ENCODE data around the gene DLEC1. TPM values are rescaled to one million over a fixed set of nuclear protein-coding genes. Genes with fewer than 3 reads are reported as not detected.

Gene DLEC1
- total and polyA plus RNA-seq, 2 donors from 2014 or later, result 0.52 to 3.3 TPM

GRCh38 chr3:38117163-38117716, 78.2 kb downstream of the DLEC1 start:
- peak in 1 of 5 donors; percentile 77 for DNase-seq
- Histone ChIP-seq H3K27ac (ENCODE audit: low read depth in 2 of 2, low read length in 2 of 2) (no peak overlapping the region), H3K27me3 (ENCODE audit: control insufficient read depth, insufficient read depth, low read length) (no peaks in the 10 kb centered on the region), H3K9ac (ENCODE audit: low read length in 3 of 3) (no peak overlapping the region), H3K9me3 (ENCODE audit: control insufficient read depth in 2 of 3, insufficient read depth in 1 of 3, low read length in 3 of 3) (no peaks in the 10 kb centered on the region), H3K4me1 (ENCODE audit: control insufficient read depth in 2 of 3, insufficient read depth in 2 of 3, low read depth in 1 of 3, low read length in 3 of 3) (peaks cover 0 to 10% (median 7%) of the 10 kb centered on the region in 3 donors), H3K36me3 (ENCODE audit: control insufficient read depth in 2 of 3, insufficient read depth in 3 of 3, low read length in 3 of 3) (peaks cover 0 to 9% (median 6%) of the 10 kb centered on the region in 3 donors), H3K4me3 (ENCODE audit: low read length in 3 of 3) (no peak overlapping the region)
- FAIRE-seq, result no peak
- peak; percentile 17 for TF ChIP-seq CTCF (IDR thresholded peaks at IDR 0.05; ENCODE audit: borderline replicate concordance, extremely low read depth, insufficient read depth)
- intact Hi-C loops (cut with DNase I), result no loop called here

GRCh38 chr3:38117748-38118420, 78.9 kb downstream of the DLEC1 start:
- no peak for FAIRE-seq
- no peak overlapping the region for H3K9ac ChIP-seq (ENCODE audit: low read length in 3 of 3)
- intact Hi-C loops (cut with DNase I), result no loop called here

GRCh38 chr3:38118421-38119247, 79.6 kb downstream of the DLEC1 start:
- intact Hi-C loops (cut with DNase I), result no loop called here
- DNase-seq (peak in 1 of 5 donors; percentile 19), FAIRE-seq (no peak)
- no peak for TF ChIP-seq CTCF (IDR thresholded peaks at IDR 0.05; ENCODE audit: borderline replicate concordance, extremely low read depth, insufficient read depth)
- H3K4me1 ChIP-seq (ENCODE audit: control insufficient read depth in 2 of 3, insufficient read depth in 2 of 3, low read depth in 1 of 3, low read length in 3 of 3), result peaks cover 0 to 14% (median 7%) of the 10 kb centered on the region in 3 donors
- no peak overlapping the region for H3K4me3 ChIP-seq (ENCODE audit: low read length in 3 of 3)
- H3K27ac ChIP-seq (ENCODE audit: low read depth in 2 of 2, low read length in 2 of 2), result no peak overlapping the region
- peaks cover 0 to 19% (median 14%) of the 10 kb centered on the region in 3 donors for H3K36me3 ChIP-seq (ENCODE audit: control insufficient read depth in 2 of 3, insufficient read depth in 3 of 3, low read length in 3 of 3)
- H3K9me3 ChIP-seq (ENCODE audit: control insufficient read depth in 2 of 3, insufficient read depth in 1 of 3, low read length in 3 of 3), result no peaks in the 10 kb centered on the region
- no peak overlapping the region for H3K9ac ChIP-seq (ENCODE audit: low read length in 3 of 3)
- no peaks in the 10 kb centered on the region for H3K27me3 ChIP-seq (ENCODE audit: control insufficient read depth, insufficient read depth, low read length)

More at GRCh38 chr3:38117748-38118420, 78.9 kb downstream of the DLEC1 start:
- Histone ChIP-seq H3K4me3 (ENCODE audit: low read length in 3 of 3) (no peak overlapping the region), H3K27ac (ENCODE audit: low read depth in 2 of 2, low read length in 2 of 2) (no peak overlapping the region), H3K27me3 (ENCODE audit: control insufficient read depth, insufficient read depth, low read length) (no peaks in the 10 kb centered on the region), H3K36me3 (ENCODE audit: control insufficient read depth in 2 of 3, insufficient read depth in 3 of 3, low read length in 3 of 3) (peaks cover 0 to 16% (median 11%) of the 10 kb centered on the region in 3 donors), H3K4me1 (ENCODE audit: control insufficient read depth in 2 of 3, insufficient read depth in 2 of 3, low read depth in 1 of 3, low read length in 3 of 3) (peaks cover 0 to 12% (median 7%) of the 10 kb centered on the region in 3 donors), H3K9me3 (ENCODE audit: control insufficient read depth in 2 of 3, insufficient read depth in 1 of 3, low read length in 3 of 3) (no peaks in the 10 kb centered on the region)
- peak; percentile 40 to 80 (median 52) for DNase-seq
- peak; percentile 65 for TF ChIP-seq CTCF (IDR thresholded peaks at IDR 0.05; ENCODE audit: borderline replicate concordance, extremely low read depth, insufficient read depth)

All from kidney (tissue), 14 donors.